HG02884 (cell line): ENCODE results near the gene DTNB.

ENCODE experiments used
- ATAC-seq: cut with Tn5 transposase; IDR thresholded peaks from one replicate; pipeline ENCODE4 v1.9.1; 2021; ENCODE audit warnings: mild to moderate bottlenecking, moderate library complexity; ENCODE audit not compliant: unreplicated experiment

DTNB gene

DNA sequence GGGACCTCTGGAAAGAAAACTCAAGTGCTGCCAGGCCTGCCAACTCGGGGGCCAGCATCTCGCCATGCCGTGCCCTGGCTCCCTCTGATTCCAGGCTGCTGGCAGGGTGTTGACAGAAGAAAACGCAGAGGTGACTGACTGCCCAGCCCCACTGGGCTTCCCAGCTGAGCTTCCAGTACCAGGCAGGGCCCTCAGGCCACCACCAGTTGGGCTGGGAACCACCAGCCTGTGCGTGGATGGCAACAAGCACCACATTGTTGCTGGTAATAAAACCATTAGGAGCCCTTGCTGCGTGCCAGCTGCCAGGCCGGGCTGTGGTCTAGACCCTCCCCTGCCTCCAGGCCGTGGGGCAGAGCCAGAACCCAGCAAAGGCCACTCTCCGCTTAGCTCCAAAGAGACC is 340.8 kb downstream of the DTNB start:
- no peak for ATAC-seq

GRCh38 chr2:25331686-25332365 is 341.6 kb downstream of the DTNB start:
- no peak for ATAC-seq

- no peak for ATAC-seq
These were observed 342.4 kb downstream of the DTNB start for GRCh38 chr2:25330937-25331336.

GRCh38 chr2:25330273-25330672 is 343.1 kb downstream of the DTNB start:
- ATAC-seq: no peak

DNA sequence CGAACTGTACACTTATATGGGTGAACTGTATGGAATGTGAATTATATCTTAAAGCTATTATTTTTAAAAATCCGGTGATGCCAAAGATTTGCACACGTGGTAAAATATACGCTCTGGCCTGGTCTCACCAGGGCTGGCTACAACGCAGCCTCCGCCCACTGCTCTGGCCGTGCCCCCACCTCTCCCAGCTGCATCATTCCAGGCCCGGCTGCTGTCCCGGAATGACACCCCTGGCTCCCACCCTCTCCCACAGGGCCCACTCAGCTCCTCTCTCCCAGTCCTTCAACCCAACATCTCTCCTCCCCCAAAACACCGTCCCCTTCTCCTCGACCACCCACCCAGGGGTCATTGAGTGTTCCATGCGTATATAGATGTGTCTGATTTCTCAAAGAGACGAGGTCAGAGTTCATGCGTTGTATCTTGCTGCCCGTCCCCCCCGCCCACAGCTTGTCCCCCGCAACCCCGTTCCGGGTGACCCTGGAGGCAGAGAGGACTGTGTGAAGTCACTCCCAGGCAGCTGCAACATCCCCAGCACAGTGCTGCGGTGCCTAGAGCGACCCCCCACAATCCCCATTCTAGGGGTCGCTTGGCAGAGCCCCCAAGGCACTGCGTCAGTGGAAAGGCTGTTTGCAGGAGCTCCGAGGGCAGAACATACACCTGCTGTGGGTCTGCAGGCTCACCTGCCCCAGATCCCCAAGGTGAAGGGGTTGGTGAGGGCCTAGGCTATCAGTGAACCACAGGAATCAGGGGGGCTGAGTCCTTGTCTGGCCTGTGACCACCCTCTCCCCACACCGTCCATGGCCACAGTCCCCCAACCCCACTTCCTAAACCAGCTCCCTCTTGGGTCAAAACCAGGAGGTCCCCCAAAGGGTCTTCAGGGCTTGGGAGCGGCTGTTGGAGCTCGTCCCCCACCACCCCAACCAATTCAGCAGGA is 345.0 kb downstream of the DTNB start:
- no peak for ATAC-seq
